Vagina (tissue), 2 donors: Measurements from ENCODE around the gene JADE3. TPM values are rescaled to one million over a fixed set of nuclear protein-coding genes. Genes with fewer than 3 reads are reported as not detected.

Experiments
- DNase-seq, 2 donors: peaks; one replicate each; pipeline ENCODE4 v3.0.0-alpha.2; 2017; ENCODE audit errors: extremely low spot score in 2 of 2
- H3K27ac ChIP-seq: fragments of 200-600 bp; sonication (generic); one replicate; pipeline ENCODE4 v1.5.1; 2019
- H3K27me3 ChIP-seq: fragments of 200-600 bp; sonication (generic); one replicate; pipeline ENCODE4 v1.5.1; 2019
- H3K36me3 ChIP-seq, 2 donors: fragments of 200-600 bp; sonication (generic); one replicate each; pipeline ENCODE4 v1.5.1; 2017 to 2019
- H3K4me1 ChIP-seq: fragments of 200-600 bp; sonication (generic); one replicate; pipeline ENCODE4 v1.5.1; 2019
- H3K4me3 ChIP-seq, 2 donors: fragments of 200-600 bp; sonication (generic); 1 replicate in 1 of 2; 2 replicates in 1 of 2; pipeline ENCODE4 v1.5.1; 2016 to 2019
- H3K9me3 ChIP-seq: fragments of 200-600 bp; sonication (generic); one replicate; pipeline ENCODE4 v1.5.1; 2019
- POLR2A ChIP-seq, 2 donors: fragments of 450-650 bp; IDR thresholded peaks; one replicate each; pipeline ENCODE4 v1.6.1; 2017; ENCODE audit warnings: antibody characterized with exemption in 2 of 2, mild to moderate bottlenecking in 2 of 2, moderate library complexity in 2 of 2
- POLR2AphosphoS5 ChIP-seq, 2 donors: sonication (generic); formaldehyde crosslinking; IDR thresholded peaks; one replicate each; pipeline ENCODE4 v1.9.0; 2017; ENCODE audit warnings: antibody characterized with exemption in 2 of 2, mild to moderate bottlenecking in 2 of 2, low read depth in 1 of 2; ENCODE audit not compliant: insufficient read depth in 1 of 2
- intact Hi-C: fragments of 100-400 bp; cut with DNase I; formaldehyde crosslinking; loops from one replicate; pipeline ENCODE4 v1.15.1; 2023
- total RNA-seq: library from RNA; depleted of rRNA; stranded (reverse); fragments of >200 nt; gene quantifications from one replicate; pipeline ENCODE4 v1.2.3, GENCODE V29; 2016
- TF ChIP-seq, protein P1 (sequence below), 3 experiments: fragments of 450-650 bp in 2 of 3; fragments of 200-600 bp in 1 of 3; sonication (generic) in 1 of 3; IDR thresholded peaks; one replicate each; pipeline ENCODE4 v1.5.1; 2017 to 2019; ENCODE audit warnings: antibody characterized with exemption in 3 of 3, mild to moderate bottlenecking in 2 of 3, moderate library complexity in 2 of 3

Gene JADE3
- total RNA-seq, 1 donor from 2014 or later = 5.2 TPM

- no peaks in the 10 kb centered on the region for H3K36me3 ChIP-seq
- intact Hi-C loops = no loop called here
- DNase-seq = no peak
- H3K27ac ChIP-seq = no peak overlapping the region
- TF ChIP-seq, protein P1, sequence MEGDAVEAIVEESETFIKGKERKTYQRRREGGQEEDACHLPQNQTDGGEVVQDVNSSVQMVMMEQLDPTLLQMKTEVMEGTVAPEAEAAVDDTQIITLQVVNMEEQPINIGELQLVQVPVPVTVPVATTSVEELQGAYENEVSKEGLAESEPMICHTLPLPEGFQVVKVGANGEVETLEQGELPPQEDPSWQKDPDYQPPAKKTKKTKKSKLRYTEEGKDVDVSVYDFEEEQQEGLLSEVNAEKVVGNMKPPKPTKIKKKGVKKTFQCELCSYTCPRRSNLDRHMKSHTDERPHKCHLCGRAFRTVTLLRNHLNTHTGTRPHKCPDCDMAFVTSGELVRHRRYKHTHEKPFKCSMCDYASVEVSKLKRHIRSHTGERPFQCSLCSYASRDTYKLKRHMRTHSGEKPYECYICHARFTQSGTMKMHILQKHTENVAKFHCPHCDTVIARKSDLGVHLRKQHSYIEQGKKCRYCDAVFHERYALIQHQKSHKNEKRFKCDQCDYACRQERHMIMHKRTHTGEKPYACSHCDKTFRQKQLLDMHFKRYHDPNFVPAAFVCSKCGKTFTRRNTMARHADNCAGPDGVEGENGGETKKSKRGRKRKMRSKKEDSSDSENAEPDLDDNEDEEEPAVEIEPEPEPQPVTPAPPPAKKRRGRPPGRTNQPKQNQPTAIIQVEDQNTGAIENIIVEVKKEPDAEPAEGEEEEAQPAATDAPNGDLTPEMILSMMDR (IDR thresholded peaks at IDR 0.05) = no peak
- TF ChIP-seq POLR2A (IDR thresholded peaks at IDR 0.05) (no peak), POLR2AphosphoS5 (IDR thresholded peaks at IDR 0.05; ENCODE audit: insufficient read depth in 1 of 2, low read depth in 1 of 2) (no peak)
- H3K27me3 ChIP-seq = no peaks in the 10 kb centered on the region
- H3K4me3 ChIP-seq = no peak overlapping the region
- H3K4me1 ChIP-seq = no peaks in the 10 kb centered on the region
- H3K9me3 ChIP-seq = no peaks in the 10 kb centered on the region
These were observed 79.4 kb downstream of the JADE3 start for GRCh38 chrX:46991664-46992063.

DNA sequence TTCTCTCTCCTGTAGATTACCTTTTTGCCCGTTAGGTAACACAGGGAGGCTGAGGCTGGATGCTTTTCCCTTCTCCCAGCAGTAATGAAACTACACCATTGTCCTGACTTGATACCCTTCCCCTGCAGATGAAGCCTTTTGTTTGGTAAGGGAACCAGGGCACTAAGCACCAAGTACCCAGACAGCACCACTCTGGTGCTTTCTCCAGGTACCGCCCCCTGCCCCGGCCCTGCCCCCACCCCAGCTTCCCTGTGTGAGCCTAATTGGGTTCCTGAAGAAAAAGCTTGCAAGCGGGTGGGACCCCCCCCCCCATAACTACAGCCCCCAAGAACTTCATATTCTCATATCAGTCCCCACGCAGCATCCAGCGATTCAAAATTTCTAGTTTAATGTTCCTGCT is 79.8 kb downstream of the JADE3 start:
- intact Hi-C loops = no loop called here
- no peaks in the 10 kb centered on the region for H3K4me1 ChIP-seq
- no peak for DNase-seq
- H3K27ac ChIP-seq = no peak overlapping the region
- H3K27me3 ChIP-seq = no peaks in the 10 kb centered on the region
- no peaks in the 10 kb centered on the region for H3K9me3 ChIP-seq
- TF ChIP-seq, protein P1 (IDR thresholded peaks at IDR 0.05) = no peak
- no peak for TF ChIP-seq POLR2AphosphoS5 (IDR thresholded peaks at IDR 0.05; ENCODE audit: insufficient read depth in 1 of 2, low read depth in 1 of 2)
- no peak for TF ChIP-seq POLR2A (IDR thresholded peaks at IDR 0.05)
- no peaks in the 10 kb centered on the region for H3K36me3 ChIP-seq
- no peak overlapping the region for H3K4me3 ChIP-seq

GRCh38 chrX:46994096-46994495 is 81.9 kb downstream of the JADE3 start:
- Histone ChIP-seq H3K4me3 (no peak overlapping the region), H3K27ac (no peak overlapping the region), H3K27me3 (no peaks in the 10 kb centered on the region), H3K4me1 (no peaks in the 10 kb centered on the region), H3K9me3 (no peaks in the 10 kb centered on the region), H3K36me3 (no peaks in the 10 kb centered on the region)
- no peak for TF ChIP-seq POLR2AphosphoS5 (IDR thresholded peaks at IDR 0.05; ENCODE audit: insufficient read depth in 1 of 2, low read depth in 1 of 2)
- TF ChIP-seq, protein P1 (IDR thresholded peaks at IDR 0.05) = no peak
- no peak for TF ChIP-seq POLR2A (IDR thresholded peaks at IDR 0.05)
- DNase-seq = no peak
- intact Hi-C loops = no loop called here

DNA sequence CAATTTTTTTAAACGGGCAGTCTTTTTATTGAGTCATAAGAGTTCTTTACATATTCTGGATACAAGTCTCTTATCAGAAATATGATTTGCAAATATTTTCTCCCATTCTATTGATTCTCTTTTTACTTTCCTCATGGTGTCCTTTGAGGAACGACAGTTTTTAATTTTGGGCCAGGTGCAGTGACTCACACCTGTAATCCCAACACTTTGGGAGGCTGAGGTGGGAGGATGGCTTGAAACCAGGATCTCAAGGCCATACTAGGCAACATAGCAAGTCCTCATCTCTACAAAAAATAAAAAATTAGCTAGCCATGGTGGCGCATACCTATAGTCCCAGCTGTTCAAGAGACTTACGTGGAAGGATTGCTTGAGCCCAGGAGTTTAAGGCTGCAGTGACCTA is 99.9 kb downstream of the JADE3 start:
- Histone ChIP-seq H3K4me1 (no peaks in the 10 kb centered on the region), H3K27me3 (no peaks in the 10 kb centered on the region), H3K36me3 (no peaks in the 10 kb centered on the region), H3K4me3 (no peak overlapping the region), H3K27ac (no peak overlapping the region), H3K9me3 (no peaks in the 10 kb centered on the region)
- DNase-seq = no peak
- intact Hi-C loops = no loop called here
- TF ChIP-seq POLR2AphosphoS5 (IDR thresholded peaks at IDR 0.05; ENCODE audit: insufficient read depth in 1 of 2, low read depth in 1 of 2) (no peak), POLR2A (IDR thresholded peaks at IDR 0.05) (no peak)
- TF ChIP-seq, protein P1 (IDR thresholded peaks at IDR 0.05) = no peak

GRCh38 chrX:47026198-47026597 is 114.0 kb downstream of the JADE3 start:
- H3K27ac ChIP-seq = no peak overlapping the region
- intact Hi-C loops = no loop called here
- no peak for DNase-seq
- no peaks in the 10 kb centered on the region for H3K9me3 ChIP-seq
- TF ChIP-seq POLR2AphosphoS5 (IDR thresholded peaks at IDR 0.05; ENCODE audit: insufficient read depth in 1 of 2, low read depth in 1 of 2) (no peak), POLR2A (IDR thresholded peaks at IDR 0.05) (no peak)
- TF ChIP-seq, protein P1 (IDR thresholded peaks at IDR 0.05) = no peak
- no peaks in the 10 kb centered on the region for H3K4me1 ChIP-seq
- no peaks in the 10 kb centered on the region for H3K27me3 ChIP-seq
- no peaks in the 10 kb centered on the region for H3K36me3 ChIP-seq
- no peak overlapping the region for H3K4me3 ChIP-seq
